Parathyroid adenoma (tissue), 2 donors: ENCODE data around the gene FRMD4A.

Source experiments
- H2AFZ ChIP-seq: fragments of 300-600 bp; sonication (generic); one replicate; pipeline ENCODE4 v1.7.0; 2017; ENCODE audit warnings: antibody characterized with exemption, mild to moderate bottlenecking
- H3K27ac ChIP-seq: fragments of 300-600 bp; sonication (generic); one replicate; pipeline ENCODE4 v1.7.0; 2017
- H3K27me3 ChIP-seq: fragments of 300-600 bp; sonication (generic); one replicate; pipeline ENCODE4 v1.7.0; 2017; ENCODE audit warnings: low read length; ENCODE audit not compliant: control insufficient read depth, insufficient read depth
- H3K36me3 ChIP-seq: fragments of 300-600 bp; sonication (generic); one replicate; pipeline ENCODE4 v1.7.0; 2017; ENCODE audit warnings: low read length; ENCODE audit not compliant: control insufficient read depth, insufficient read depth
- H3K4me1 ChIP-seq: fragments of 300-600 bp; sonication (generic); one replicate; pipeline ENCODE4 v1.7.0; 2017; ENCODE audit warnings: control low read depth
- H3K4me2 ChIP-seq: fragments of 300-600 bp; sonication (generic); one replicate; pipeline ENCODE4 v1.7.0; 2017; ENCODE audit warnings: low read length
- H3K4me3 ChIP-seq: fragments of 300-600 bp; sonication (generic); one replicate; pipeline ENCODE4 v1.7.0; 2017; ENCODE audit warnings: low read depth, low read length
- H3K79me2 ChIP-seq: fragments of 300-600 bp; sonication (generic); one replicate; pipeline ENCODE4 v1.7.0; 2017; ENCODE audit warnings: control low read depth
- H3K9ac ChIP-seq: fragments of 300-600 bp; sonication (generic); one replicate; pipeline ENCODE4 v1.7.0; 2017; ENCODE audit warnings: mild to moderate bottlenecking
- H3K9me3 ChIP-seq: fragments of 300-600 bp; sonication (generic); one replicate; pipeline ENCODE4 v1.7.0; 2017; ENCODE audit warnings: low read length; ENCODE audit not compliant: control insufficient read depth
- CTCF ChIP-seq: fragments of 300-600 bp; sonication (generic); IDR thresholded peaks from one replicate; pipeline ENCODE4 v1.7.0; 2017; ENCODE audit warnings: antibody characterized with exemption, mild to moderate bottlenecking
- donor health status: primary hyperparathyroidism.

Gene FRMD4A

GRCh38 chr10:13953371-13953770 is 377.4 kb downstream of the FRMD4A start:
- H3K9ac ChIP-seq = no peak overlapping the region
- no peaks in the 10 kb centered on the region for H3K4me1 ChIP-seq
- H3K27ac ChIP-seq = no peak overlapping the region
- TF ChIP-seq CTCF = no peak
- H3K9me3 ChIP-seq = no peaks in the 10 kb centered on the region
- no peaks in the 10 kb centered on the region for H3K79me2 ChIP-seq
- H2AFZ ChIP-seq = no peak overlapping the region
- H3K4me2 ChIP-seq = no peak overlapping the region
- H3K36me3 ChIP-seq = no peaks in the 10 kb centered on the region
- no peaks in the 10 kb centered on the region for H3K27me3 ChIP-seq
- H3K4me3 ChIP-seq = no peak overlapping the region

- Histone ChIP-seq H3K9me3 (no peaks in the 10 kb centered on the region), H3K36me3 (no peaks in the 10 kb centered on the region), H3K27ac (no peak overlapping the region), H3K27me3 (no peaks in the 10 kb centered on the region), H3K79me2 (no peaks in the 10 kb centered on the region), H3K4me2 (no peak overlapping the region), H3K4me1 (no peaks in the 10 kb centered on the region), H3K4me3 (no peak overlapping the region), H2AFZ (no peak overlapping the region), H3K9ac (no peak overlapping the region)
- TF ChIP-seq CTCF = no peak
Observed at GRCh38 chr10:13950543-13950939, 380.2 kb downstream of the FRMD4A start.

- Histone ChIP-seq H3K4me2 (no peak overlapping the region), H3K4me3 (no peak overlapping the region), H3K9me3 (no peaks in the 10 kb centered on the region), H3K36me3 (no peaks in the 10 kb centered on the region), H2AFZ (no peak overlapping the region), H3K79me2 (no peaks in the 10 kb centered on the region), H3K27ac (no peak overlapping the region), H3K27me3 (no peaks in the 10 kb centered on the region), H3K9ac (no peak overlapping the region), H3K4me1 (no peaks in the 10 kb centered on the region)
- no peak for TF ChIP-seq CTCF
Observed at GRCh38 chr10:13949844-13950542, 380.7 kb downstream of the FRMD4A start.

- Histone ChIP-seq H3K9me3 (no peaks in the 10 kb centered on the region), H3K9ac (no peak overlapping the region), H3K36me3 (no peaks in the 10 kb centered on the region), H3K4me3 (no peak overlapping the region), H3K79me2 (no peaks in the 10 kb centered on the region), H3K4me2 (no peak overlapping the region), H3K4me1 (no peaks in the 10 kb centered on the region), H3K27me3 (no peaks in the 10 kb centered on the region), H2AFZ (no peak overlapping the region), H3K27ac (no peak overlapping the region)
- no peak for TF ChIP-seq CTCF
Observed at GRCh38 chr10:13946209-13946460, 384.6 kb downstream of the FRMD4A start.

- no peak overlapping the region for H2AFZ ChIP-seq
- no peaks in the 10 kb centered on the region for H3K27me3 ChIP-seq
- no peaks in the 10 kb centered on the region for H3K9me3 ChIP-seq
- no peak overlapping the region for H3K4me3 ChIP-seq
- no peak for TF ChIP-seq CTCF
- no peak overlapping the region for H3K9ac ChIP-seq
- no peak overlapping the region for H3K4me2 ChIP-seq
- H3K36me3 ChIP-seq = no peaks in the 10 kb centered on the region
- H3K27ac ChIP-seq = no peak overlapping the region
- H3K4me1 ChIP-seq = no peaks in the 10 kb centered on the region
- no peaks in the 10 kb centered on the region for H3K79me2 ChIP-seq
Observed at GRCh38 chr10:13945390-13946208, 385.1 kb downstream of the FRMD4A start.
